Kidney (tissue), 14 donors: ENCODE data around the gene CHCHD1. TPM values are rescaled to one million over a fixed set of nuclear protein-coding genes. Genes with fewer than 3 reads are reported as not detected.

ENCODE experiments used
- DNase-seq, 5 donors: peaks; one replicate each; pipeline ENCODE4 v3.0.0-alpha.2; 2013 to 2020
- FAIRE-seq: peaks from 2 replicates; lab custom pipeline; 2012; peaks lifted over from hg19 to GRCh38; lab: Jason Lieb, UNC
- H3K27ac ChIP-seq, 2 donors: one replicate each; pipeline ENCODE4 v1.7.0; 2013; ENCODE audit warnings: low read depth in 2 of 2, low read length in 2 of 2, inconsistent platforms in 1 of 2
- H3K27me3 ChIP-seq: one replicate; pipeline ENCODE4 v1.7.1; 2013; ENCODE audit warnings: low read length, inconsistent platforms; ENCODE audit not compliant: control insufficient read depth, insufficient read depth
- H3K36me3 ChIP-seq, 3 donors: one replicate each; pipeline versions ENCODE4 v1.7.0 to v1.7.1; 2013; ENCODE audit warnings: low read length in 3 of 3, control low read depth in 1 of 3, inconsistent platforms in 1 of 3; ENCODE audit not compliant: insufficient read depth in 3 of 3, control insufficient read depth in 2 of 3
- H3K4me1 ChIP-seq, 3 donors: one replicate each; pipeline versions ENCODE4 v1.7.0 to v1.7.1; 2013; ENCODE audit warnings: low read length in 3 of 3, inconsistent platforms in 1 of 3, low read depth in 1 of 3; ENCODE audit not compliant: control insufficient read depth in 2 of 3, insufficient read depth in 2 of 3
- H3K4me3 ChIP-seq, 3 donors: one replicate each; pipeline versions ENCODE4 v1.7.0 to v1.8.1; 2013; ENCODE audit warnings: low read length in 3 of 3, control low read depth in 1 of 3, inconsistent platforms in 1 of 3
- H3K9ac ChIP-seq, 3 donors: one replicate each; pipeline versions ENCODE4 v1.7.0 to v1.7.1; 2013; ENCODE audit warnings: low read length in 3 of 3, control low read depth in 1 of 3, inconsistent platforms in 1 of 3
- H3K9me3 ChIP-seq, 3 donors: one replicate each; pipeline versions ENCODE4 v1.7.0 to v1.7.1; 2013; ENCODE audit warnings: low read length in 3 of 3, control low read depth in 1 of 3, inconsistent platforms in 1 of 3; ENCODE audit not compliant: control insufficient read depth in 2 of 3, insufficient read depth in 1 of 3
- intact Hi-C: fragments of 100-400 bp; cut with DNase I; formaldehyde crosslinking; loops from one replicate; pipeline ENCODE4 v1.11.1; 2022
- polyA plus RNA-seq: library from polyadenylated mRNA; stranded (reverse); fragments of 350-450 nt; fragmentation: Illumina TruSeq; extraction: RNeasy Lipid Tissue Mini Kit (QIAGEN cat#74804); gene quantifications from one replicate; pipeline ENCODE4 v1.2.3, GENCODE V29; 2014; ENCODE audit warnings: low read depth, low replicate concordance; ENCODE audit not compliant: insufficient read depth
- total RNA-seq: library from RNA; stranded (reverse); fragmentation: NEBNext Ultra II Directional; extraction: Animal tissue kit (Norgen Biotek cat#: 25700); gene quantifications from one replicate; pipeline ENCODE4 v1.2.1, GENCODE V29; 2021
- TF ChIP-seq, protein P1 (sequence below): IDR thresholded peaks from 3 replicates; pipeline ENCODE4 v1.5.1; 2012; ENCODE audit warnings: mild to moderate bottlenecking, moderate library complexity, borderline replicate concordance; ENCODE audit not compliant: insufficient read depth; ENCODE audit errors: extremely low read depth
- donor health status: control.
- donor health status: control.
- donor health status: control.
- donor health status: control.
- donor health status: control.
- donor health status: DM: yes; HTN: yes; CAD: no.
- donor health status: Normal renal cell carcinoma (clear cell type).

CHCHD1 gene
- total and polyA plus RNA-seq, 2 donors from 2014 or later = 23.4 to 105 TPM

DNA sequence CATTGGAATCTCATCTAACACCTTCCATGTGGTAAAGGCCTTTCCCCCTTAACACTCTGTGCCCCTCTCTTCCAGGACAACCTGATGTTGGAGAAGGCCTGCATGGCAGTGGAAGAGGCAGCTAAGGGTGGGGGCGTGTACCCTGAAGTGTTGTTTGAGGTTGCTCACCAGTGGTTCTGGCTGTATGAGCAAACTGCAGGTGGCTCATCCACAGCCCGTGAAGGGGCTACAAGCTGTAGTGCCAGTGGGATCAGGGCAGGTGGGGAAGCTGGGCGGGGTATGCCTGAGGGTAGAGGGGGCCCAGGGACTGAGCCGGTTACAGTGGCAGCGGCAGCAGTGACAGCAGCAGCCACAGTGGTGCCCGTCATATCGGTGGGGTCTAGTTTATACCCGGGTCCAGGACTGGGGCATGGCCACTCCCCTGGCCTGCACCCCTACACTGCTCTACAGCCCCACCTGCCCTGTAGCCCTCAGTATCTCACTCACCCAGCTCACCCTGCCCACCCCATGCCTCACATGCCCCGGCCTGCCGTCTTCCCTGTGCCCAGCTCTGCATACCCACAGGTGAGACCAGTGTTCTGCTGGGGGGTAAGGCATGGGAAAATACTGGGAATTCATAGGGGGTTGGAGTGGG, 17.2 kb downstream of the CHCHD1 start:
- Histone ChIP-seq H3K9me3 (no peaks in the 10 kb centered on the region), H3K36me3 (peaks cover 10 to 84% (median 58%) of the 10 kb centered on the region in 3 donors), H3K27ac (no peak overlapping the region), H3K4me1 (no peaks in the 10 kb centered on the region), H3K27me3 (no peaks in the 10 kb centered on the region), H3K9ac (no peak overlapping the region), H3K4me3 (no peak overlapping the region)
- intact Hi-C loops = no loop called here
- FAIRE-seq = no peak
- TF ChIP-seq, protein P1, sequence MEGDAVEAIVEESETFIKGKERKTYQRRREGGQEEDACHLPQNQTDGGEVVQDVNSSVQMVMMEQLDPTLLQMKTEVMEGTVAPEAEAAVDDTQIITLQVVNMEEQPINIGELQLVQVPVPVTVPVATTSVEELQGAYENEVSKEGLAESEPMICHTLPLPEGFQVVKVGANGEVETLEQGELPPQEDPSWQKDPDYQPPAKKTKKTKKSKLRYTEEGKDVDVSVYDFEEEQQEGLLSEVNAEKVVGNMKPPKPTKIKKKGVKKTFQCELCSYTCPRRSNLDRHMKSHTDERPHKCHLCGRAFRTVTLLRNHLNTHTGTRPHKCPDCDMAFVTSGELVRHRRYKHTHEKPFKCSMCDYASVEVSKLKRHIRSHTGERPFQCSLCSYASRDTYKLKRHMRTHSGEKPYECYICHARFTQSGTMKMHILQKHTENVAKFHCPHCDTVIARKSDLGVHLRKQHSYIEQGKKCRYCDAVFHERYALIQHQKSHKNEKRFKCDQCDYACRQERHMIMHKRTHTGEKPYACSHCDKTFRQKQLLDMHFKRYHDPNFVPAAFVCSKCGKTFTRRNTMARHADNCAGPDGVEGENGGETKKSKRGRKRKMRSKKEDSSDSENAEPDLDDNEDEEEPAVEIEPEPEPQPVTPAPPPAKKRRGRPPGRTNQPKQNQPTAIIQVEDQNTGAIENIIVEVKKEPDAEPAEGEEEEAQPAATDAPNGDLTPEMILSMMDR = no peak
- no peak for DNase-seq

GRCh38 chr10:73799899-73800559, 18.2 kb downstream of the CHCHD1 start:
- no peak overlapping the region for H3K4me3 ChIP-seq
- H3K9me3 ChIP-seq = no peaks in the 10 kb centered on the region
- no peaks in the 10 kb centered on the region for H3K4me1 ChIP-seq
- intact Hi-C loops = no loop called here
- H3K27ac ChIP-seq = no peak overlapping the region
- H3K9ac ChIP-seq = no peak overlapping the region
- TF ChIP-seq, protein P1 = no peak
- DNase-seq (no peak), FAIRE-seq (no peak)
- H3K27me3 ChIP-seq = no peaks in the 10 kb centered on the region
- peaks cover 4 to 76% (median 51%) of the 10 kb centered on the region in 3 donors for H3K36me3 ChIP-seq

GRCh38 chr10:73800560-73801252, 18.9 kb downstream of the CHCHD1 start:
- DNase-seq (no peak), FAIRE-seq (no peak)
- Histone ChIP-seq H3K27me3 (no peaks in the 10 kb centered on the region), H3K4me1 (no peaks in the 10 kb centered on the region), H3K9ac (no peak overlapping the region), H3K4me3 (no peak overlapping the region), H3K9me3 (no peaks in the 10 kb centered on the region), H3K36me3 (peaks cover 0 to 74% (median 50%) of the 10 kb centered on the region in 3 donors), H3K27ac (no peak overlapping the region)
- TF ChIP-seq, protein P1 = no peak
- intact Hi-C loops = no loop called here
